MM.1S (cell line): ENCODE data around the gene RPS2.

Experiments
- CTCF ChIP-seq: fragments of 300-600 bp; sonication (generic); IDR thresholded peaks from 2 replicates; pipeline ENCODE4 v1.5.1; 2016; ENCODE audit warnings: antibody characterized with exemption, low read length, mixed read lengths
- EZH2 ChIP-seq: fragments of 300-600 bp; sonication (generic); optimal IDR thresholded peaks from 2 replicates; pipeline ENCODE3; 2017; ENCODE audit warnings: low read depth, mild to moderate bottlenecking, antibody characterized with exemption, low read length, mixed read lengths
- EZH2phosphoT487 ChIP-seq: fragments of 300-600 bp; sonication (generic); IDR thresholded peaks from 2 replicates; pipeline ENCODE4 v1.6.1; 2018; ENCODE audit warnings: antibody characterized with exemption, low read length

DNA sequence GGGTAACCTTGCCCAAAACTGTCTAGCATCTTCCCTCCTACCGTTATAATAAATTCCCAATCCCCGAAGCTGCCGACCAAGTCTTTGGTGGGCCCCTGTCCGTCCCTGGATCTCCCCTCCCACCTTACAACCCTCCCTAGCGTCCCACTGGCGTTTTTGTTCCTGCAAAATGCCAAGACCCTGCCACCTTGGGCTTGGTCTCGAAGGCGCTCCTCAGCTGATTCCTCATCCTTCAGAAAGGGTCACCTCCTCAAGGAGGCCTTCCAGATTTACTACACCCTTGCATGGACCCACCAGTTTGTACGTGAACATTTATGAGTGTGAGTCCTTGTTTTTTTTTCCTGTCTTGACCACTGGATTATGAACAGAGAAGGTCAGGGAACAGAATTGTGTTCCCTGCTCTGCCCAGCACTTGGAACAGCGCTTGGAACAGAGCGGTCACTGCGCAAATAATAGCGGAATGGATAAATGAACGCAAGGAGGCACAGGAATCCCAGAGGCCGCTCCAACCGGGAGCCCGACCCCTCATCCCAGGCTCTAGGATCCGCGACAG, 18.4 kb upstream of the RPS2 start:
- TF ChIP-seq CTCF (no peak), EZH2 (peak; percentile 68), EZH2phosphoT487 (no peak)
